Activated CD4-positive, alpha-beta T cell treated with anti-CD3 and anti-CD28 coated beads, Interleukin-2, amount 10 ng/mL, durations not matched to agents 24 days and 14 days (primary cell): Measurements from ENCODE around the gene MTARC1. TPM values are rescaled to one million over a fixed set of nuclear protein-coding genes. Genes with fewer than 3 reads are reported as not detected.

Source experiments
- DNase-seq: peaks from one replicate; pipeline ENCODE4 v3.0.0; 2022
- H3K27ac Mint-ChIP-seq: one replicate; pipeline ENCODE4 v1.8.0; 2022; ENCODE audit warnings: mild to moderate bottlenecking, mixed read lengths
- H3K27me3 Mint-ChIP-seq: one replicate; pipeline ENCODE4 v1.8.0; 2022; ENCODE audit warnings: mixed read lengths
- H3K36me3 Mint-ChIP-seq: one replicate; pipeline ENCODE4 v1.8.0; 2022; ENCODE audit warnings: low read depth, mild to moderate bottlenecking, mixed read lengths
- H3K4me1 Mint-ChIP-seq: one replicate; pipeline ENCODE4 v1.8.0; 2021; ENCODE audit warnings: mixed read lengths
- H3K4me3 Mint-ChIP-seq: one replicate; pipeline ENCODE4 v1.8.0; 2022; ENCODE audit warnings: mild to moderate bottlenecking, moderate library complexity, mixed read lengths
- H3K9me3 Mint-ChIP-seq: one replicate; pipeline ENCODE4 v1.8.0; 2021; ENCODE audit warnings: mixed read lengths
- intact Hi-C: fragments of 100-400 bp; cut with micrococcal nuclease; formaldehyde crosslinking; loops from one replicate; pipeline ENCODE4 v1.15.1; 2023
- total RNA-seq: library from RNA; stranded (reverse); gene quantifications from 2 replicates; pipeline ENCODE4 v1.2.3, GENCODE V29; 2022

MTARC1 gene
- total RNA-seq, 1 donor from 2014 or later = not detected

GRCh38 chr1:220819467-220820026, 32.8 kb downstream of the MTARC1 start:
- no peaks in the 10 kb centered on the region for H3K4me1 Mint-ChIP-seq
- no peak for DNase-seq
- H3K4me3 Mint-ChIP-seq = no peak overlapping the region
- intact Hi-C loops = no loop called here
- H3K27ac Mint-ChIP-seq = no peak overlapping the region
- H3K9me3 Mint-ChIP-seq = no peaks in the 10 kb centered on the region
- H3K36me3 Mint-ChIP-seq = no peaks in the 10 kb centered on the region
- no peaks in the 10 kb centered on the region for H3K27me3 Mint-ChIP-seq

GRCh38 chr1:220824031-220824989, 37.6 kb downstream of the MTARC1 start:
- no peak overlapping the region for H3K4me3 Mint-ChIP-seq
- no peak for DNase-seq
- no peak overlapping the region for H3K27ac Mint-ChIP-seq
- no peaks in the 10 kb centered on the region for H3K27me3 Mint-ChIP-seq
- H3K4me1 Mint-ChIP-seq = no peaks in the 10 kb centered on the region
- H3K36me3 Mint-ChIP-seq = no peaks in the 10 kb centered on the region
- intact Hi-C loops = no loop called here
- H3K9me3 Mint-ChIP-seq = no peaks in the 10 kb centered on the region

- intact Hi-C loops = no loop called here
- H3K27me3 Mint-ChIP-seq = no peaks in the 10 kb centered on the region
- no peak overlapping the region for H3K4me3 Mint-ChIP-seq
- H3K36me3 Mint-ChIP-seq = no peaks in the 10 kb centered on the region
- no peak for DNase-seq
- no peak overlapping the region for H3K27ac Mint-ChIP-seq
- H3K4me1 Mint-ChIP-seq = no peaks in the 10 kb centered on the region
- H3K9me3 Mint-ChIP-seq = no peaks in the 10 kb centered on the region
These were observed 39.3 kb downstream of the MTARC1 start for GRCh38 chr1:220825819-220826551.

GRCh38 chr1:220826729-220827128, 40.0 kb downstream of the MTARC1 start:
- H3K27me3 Mint-ChIP-seq = no peaks in the 10 kb centered on the region
- intact Hi-C loops = no loop called here
- H3K4me3 Mint-ChIP-seq = no peak overlapping the region
- no peaks in the 10 kb centered on the region for H3K36me3 Mint-ChIP-seq
- H3K4me1 Mint-ChIP-seq = no peaks in the 10 kb centered on the region
- no peak for DNase-seq
- H3K27ac Mint-ChIP-seq = no peak overlapping the region
- no peaks in the 10 kb centered on the region for H3K9me3 Mint-ChIP-seq

GRCh38 chr1:220827445-220828178, 40.9 kb downstream of the MTARC1 start:
- DNase-seq = no peak
- H3K4me3 Mint-ChIP-seq = no peak overlapping the region
- no peaks in the 10 kb centered on the region for H3K36me3 Mint-ChIP-seq
- no peaks in the 10 kb centered on the region for H3K9me3 Mint-ChIP-seq
- no peaks in the 10 kb centered on the region for H3K4me1 Mint-ChIP-seq
- H3K27me3 Mint-ChIP-seq = no peaks in the 10 kb centered on the region
- no peak overlapping the region for H3K27ac Mint-ChIP-seq
- intact Hi-C loops = no loop called here

GRCh38 chr1:220828179-220828490, 41.4 kb downstream of the MTARC1 start:
- Mint-ChIP-seq H3K27me3 (no peaks in the 10 kb centered on the region), H3K9me3 (no peaks in the 10 kb centered on the region), H3K4me3 (no peak overlapping the region), H3K27ac (no peak overlapping the region), H3K4me1 (no peaks in the 10 kb centered on the region), H3K36me3 (no peaks in the 10 kb centered on the region)
- no peak for DNase-seq
- intact Hi-C loops = no loop called here

- Mint-ChIP-seq H3K4me3 (no peak overlapping the region), H3K9me3 (no peaks in the 10 kb centered on the region), H3K4me1 (no peaks in the 10 kb centered on the region), H3K36me3 (no peaks in the 10 kb centered on the region), H3K27me3 (no peaks in the 10 kb centered on the region), H3K27ac (no peak overlapping the region)
- DNase-seq = no peak
- intact Hi-C loops = no loop called here
These were observed 42.4 kb downstream of the MTARC1 start for GRCh38 chr1:220828950-220829586.

GRCh38 chr1:220833436-220833835, 46.7 kb downstream of the MTARC1 start:
- H3K4me1 Mint-ChIP-seq = no peaks in the 10 kb centered on the region
- DNase-seq = no peak
- H3K9me3 Mint-ChIP-seq = no peaks in the 10 kb centered on the region
- H3K36me3 Mint-ChIP-seq = no peaks in the 10 kb centered on the region
- intact Hi-C loops = no loop called here
- no peak overlapping the region for H3K27ac Mint-ChIP-seq
- no peak overlapping the region for H3K4me3 Mint-ChIP-seq
- H3K27me3 Mint-ChIP-seq = no peaks in the 10 kb centered on the region

GRCh38 chr1:220834155-220834870, 47.6 kb downstream of the MTARC1 start:
- H3K27ac Mint-ChIP-seq = no peak overlapping the region
- H3K27me3 Mint-ChIP-seq = no peaks in the 10 kb centered on the region
- no peaks in the 10 kb centered on the region for H3K36me3 Mint-ChIP-seq
- H3K9me3 Mint-ChIP-seq = no peaks in the 10 kb centered on the region
- intact Hi-C loops = no loop called here
- DNase-seq = no peak
- no peaks in the 10 kb centered on the region for H3K4me1 Mint-ChIP-seq
- H3K4me3 Mint-ChIP-seq = no peak overlapping the region

Other genes starting within 250 kb of the MTARC1 start
- 0.05 TPM in 1 of 2 replicates, not detected in the other for gene C1orf115, start 96.5 kb upstream of the MTARC1 start, total RNA-seq
- not detected in 2 replicates for gene MTARC2, start 38.6 kb upstream of the MTARC1 start, total RNA-seq
- 5.7 and 7.2 TPM in 2 replicates for gene HLX, start 92.5 kb downstream of the MTARC1 start, total RNA-seq